Upper lobe of right lung (tissue), 1 donor: ENCODE results near the gene FRMD3. TPM values are rescaled to one million over a fixed set of nuclear protein-coding genes. Genes with fewer than 3 reads are reported as not detected.

ENCODE experiments used
- ATAC-seq: fragments of 200-7000 bp; cut with Tn5 transposase; one replicate; pipeline ENCODE4 v1.9.1; 2020; ENCODE audit warnings: mild to moderate bottlenecking, moderate library complexity
- DNase-seq: peaks from one replicate; pipeline ENCODE4 v3.0.0-alpha.2; 2020
- H3K27ac ChIP-seq: fragments of 200-600 bp; one replicate; pipeline ENCODE4 v1.8.0; 2022
- H3K27me3 ChIP-seq: fragments of 200-600 bp; one replicate; pipeline ENCODE4 v1.8.0; 2022; ENCODE audit warnings: mild to moderate bottlenecking
- H3K36me3 ChIP-seq: fragments of 200-600 bp; one replicate; pipeline ENCODE4 v1.8.0; 2022
- H3K4me1 ChIP-seq: fragments of 200-600 bp; one replicate; pipeline ENCODE4 v1.8.0; 2022
- H3K4me3 ChIP-seq: fragments of 200-600 bp; one replicate; pipeline ENCODE4 v1.8.0; 2022; ENCODE audit warnings: mild to moderate bottlenecking
- H3K9me3 ChIP-seq: fragments of 200-600 bp; one replicate; pipeline ENCODE4 v1.8.0; 2022
- CTCF ChIP-seq: fragments of 200-600 bp; IDR thresholded peaks from one replicate; pipeline ENCODE4 v1.8.0; 2022; ENCODE audit warnings: antibody characterized with exemption
- intact Hi-C: fragments of 100-400 bp; cut with DNase I; formaldehyde crosslinking; loops from one replicate; pipeline ENCODE4 v1.11.0; 2022
- total RNA-seq: library from RNA; stranded (reverse); fragmentation: NEBNext Ultra II Directional; extraction: Animal tissue kit (Norgen Biotek cat#: 25700); gene quantifications from one replicate; pipeline ENCODE4 v1.2.1, GENCODE V29; 2021
- donor health status: DM: no; HTN: yes; CAD: no; lungs with severe emphysema.

FRMD3 gene
- total RNA-seq, 1 donor from 2014 or later: 10.8 TPM

DNA sequence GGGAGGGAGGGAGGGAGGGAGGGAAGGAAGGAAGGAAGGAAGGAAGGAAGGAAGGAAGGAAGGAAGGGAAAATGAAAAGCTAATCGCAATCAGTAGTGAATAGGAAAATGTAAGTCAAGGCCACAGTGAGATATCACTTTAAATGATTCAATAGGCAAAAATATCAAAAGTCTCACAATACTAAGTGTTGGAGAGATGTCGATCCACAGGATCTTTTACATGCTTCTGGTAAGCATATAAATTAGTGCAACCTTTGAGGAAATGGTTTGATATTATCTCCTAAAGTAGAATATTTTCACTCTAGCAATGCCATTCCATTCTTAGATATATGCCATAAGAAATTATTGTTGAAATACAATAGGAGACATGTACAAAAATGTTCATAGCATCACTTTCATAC is 58.4 kb downstream of the FRMD3 start:
- TF ChIP-seq CTCF: no peak
- Histone ChIP-seq H3K27me3 (no peaks in the 10 kb centered on the region), H3K4me3 (no peak overlapping the region), H3K36me3 (no peaks in the 10 kb centered on the region), H3K27ac (no peak overlapping the region), H3K4me1 (no peaks in the 10 kb centered on the region), H3K9me3 (no peaks in the 10 kb centered on the region)
- intact Hi-C loops: no loop called here
- ATAC-seq (no peak), DNase-seq (no peak)

DNA sequence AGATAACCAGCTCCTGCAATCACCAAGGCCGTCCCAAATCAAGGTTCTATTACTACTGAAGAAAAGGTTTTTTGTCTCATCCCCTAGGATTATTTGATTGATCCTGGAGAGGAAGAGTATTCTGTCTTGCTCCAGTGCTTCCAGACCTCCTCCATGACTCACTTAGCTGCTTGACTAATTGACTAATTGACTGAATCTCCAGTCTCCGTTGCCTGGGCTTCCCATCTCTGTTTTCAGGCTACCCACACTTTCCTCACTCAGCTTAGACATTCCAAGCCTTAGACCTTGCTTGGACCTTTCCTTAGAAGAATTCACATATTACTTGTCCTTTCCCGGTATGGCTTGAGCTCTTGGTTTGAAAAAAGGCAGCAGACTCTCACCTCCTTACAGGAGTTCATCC is 60.6 kb downstream of the FRMD3 start:
- H3K36me3 ChIP-seq: no peaks in the 10 kb centered on the region
- no peaks in the 10 kb centered on the region for H3K27me3 ChIP-seq
- H3K4me3 ChIP-seq: no peak overlapping the region
- no peak for ATAC-seq
- no peak overlapping the region for H3K27ac ChIP-seq
- H3K9me3 ChIP-seq: no peaks in the 10 kb centered on the region
- intact Hi-C loops: no loop called here
- DNase-seq: no peak
- TF ChIP-seq CTCF: no peak
- H3K4me1 ChIP-seq: peaks cover 2% of the 10 kb centered on the region

DNA sequence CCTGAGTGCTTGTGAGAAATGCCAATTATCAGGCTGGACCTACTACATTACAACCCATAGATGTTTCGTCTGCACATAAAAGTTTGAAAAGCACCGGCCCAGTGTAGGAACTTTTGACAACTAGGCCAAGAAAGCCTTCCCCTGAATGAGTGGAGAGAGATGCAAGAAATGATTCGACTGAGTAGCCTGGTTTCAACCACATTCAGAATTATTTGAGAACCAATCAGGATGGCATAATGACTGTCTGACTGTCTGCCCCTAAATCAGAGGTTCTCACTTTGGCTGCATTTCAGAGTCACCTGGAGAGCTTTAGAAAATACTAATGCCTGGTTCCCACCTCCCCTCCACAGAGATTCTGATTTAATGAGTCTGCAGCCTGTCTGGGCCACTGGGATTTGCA is 61.1 kb downstream of the FRMD3 start:
- no peak for DNase-seq
- Histone ChIP-seq H3K27me3 (no peaks in the 10 kb centered on the region), H3K36me3 (no peaks in the 10 kb centered on the region), H3K9me3 (no peaks in the 10 kb centered on the region), H3K4me1 (peaks cover 3% of the 10 kb centered on the region), H3K27ac (no peak overlapping the region), H3K4me3 (no peak overlapping the region)
- TF ChIP-seq CTCF: no peak
- ATAC-seq: no peak
- intact Hi-C loops: no loop called here

DNA sequence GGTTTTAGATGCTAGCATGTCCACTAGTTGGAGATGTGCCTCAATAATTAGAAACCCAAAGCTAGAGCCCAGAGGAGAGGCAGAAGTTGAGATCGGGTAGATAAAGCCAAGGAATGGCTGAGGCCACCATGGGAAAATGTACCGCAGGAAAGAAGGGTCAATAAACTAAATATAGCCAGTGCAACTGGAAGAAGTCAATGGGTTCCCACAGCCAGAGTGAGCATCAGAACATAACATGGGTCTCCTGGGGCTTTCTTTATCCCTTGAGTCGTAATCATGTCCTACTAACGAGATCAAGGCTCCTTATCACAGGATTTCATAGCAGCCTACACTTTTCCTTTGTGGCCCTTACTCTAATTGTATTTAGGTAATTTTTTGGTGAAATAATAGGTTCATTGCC is 61.7 kb downstream of the FRMD3 start:
- no peak for TF ChIP-seq CTCF
- Histone ChIP-seq H3K9me3 (no peaks in the 10 kb centered on the region), H3K27ac (no peak overlapping the region), H3K4me1 (peaks cover 9% of the 10 kb centered on the region), H3K4me3 (no peak overlapping the region), H3K27me3 (no peaks in the 10 kb centered on the region), H3K36me3 (no peaks in the 10 kb centered on the region)
- intact Hi-C loops: no loop called here
- no peak for DNase-seq
- no peak for ATAC-seq

DNA sequence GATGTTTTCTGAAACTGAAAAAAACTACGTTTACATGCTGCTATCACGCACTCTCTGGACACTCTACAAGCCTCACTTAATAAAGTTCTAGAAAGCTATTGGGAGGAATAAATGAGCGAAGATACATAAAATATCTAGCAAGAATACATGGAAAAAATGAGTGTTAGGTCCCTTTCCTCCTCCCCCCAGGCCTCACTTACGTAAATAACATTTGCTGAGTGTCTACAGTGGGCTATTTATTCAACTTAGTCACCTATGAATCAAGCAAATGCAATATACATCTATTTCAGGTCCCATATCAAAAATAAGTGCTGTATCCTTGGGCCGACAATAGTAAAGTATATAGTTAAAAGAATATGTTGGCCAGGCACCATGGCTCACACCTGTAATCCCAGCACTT is 62.5 kb downstream of the FRMD3 start:
- ATAC-seq: no peak
- intact Hi-C loops: no loop called here
- Histone ChIP-seq H3K27ac (no peak overlapping the region), H3K9me3 (no peaks in the 10 kb centered on the region), H3K4me1 (peaks cover 9% of the 10 kb centered on the region), H3K27me3 (no peaks in the 10 kb centered on the region), H3K4me3 (no peak overlapping the region), H3K36me3 (no peaks in the 10 kb centered on the region)
- TF ChIP-seq CTCF: no peak
- DNase-seq: no peak

GRCh38 chr9:83474631-83475030 is 63.6 kb downstream of the FRMD3 start:
- peaks cover 9% of the 10 kb centered on the region for H3K4me1 ChIP-seq
- H3K4me3 ChIP-seq: no peak overlapping the region
- intact Hi-C loops: no loop called here
- ATAC-seq: no peak
- no peaks in the 10 kb centered on the region for H3K36me3 ChIP-seq
- no peak for DNase-seq
- no peak for TF ChIP-seq CTCF
- no peaks in the 10 kb centered on the region for H3K27me3 ChIP-seq
- H3K27ac ChIP-seq: no peak overlapping the region
- H3K9me3 ChIP-seq: no peaks in the 10 kb centered on the region
